KOPT-K1 (cell line): ENCODE measurements around the gene DLD.

Source experiments
- H3K27ac ChIP-seq: fragments of 200-600 bp; sonication (generic); 2 replicates; pipeline ENCODE4 v1.5.1; 2016; ENCODE audit warnings: antibody characterized with exemption, mild to moderate bottlenecking, low read depth, low read length; ENCODE audit not compliant: poor library complexity, severe bottlenecking
- H3K36me3 ChIP-seq: fragments of 200-600 bp; sonication (generic); 2 replicates; pipeline ENCODE4 v1.5.1; 2017; ENCODE audit warnings: antibody characterized with exemption, mild to moderate bottlenecking, low read length, moderate library complexity; ENCODE audit not compliant: insufficient read depth
- H3K9me3 ChIP-seq: fragments of 200-600 bp; sonication (generic); 2 replicates; pipeline ENCODE4 v1.5.1; 2017; ENCODE audit warnings: antibody characterized with exemption, low read length, mild to moderate bottlenecking; ENCODE audit not compliant: insufficient read depth, poor library complexity, severe bottlenecking

Gene DLD

DNA sequence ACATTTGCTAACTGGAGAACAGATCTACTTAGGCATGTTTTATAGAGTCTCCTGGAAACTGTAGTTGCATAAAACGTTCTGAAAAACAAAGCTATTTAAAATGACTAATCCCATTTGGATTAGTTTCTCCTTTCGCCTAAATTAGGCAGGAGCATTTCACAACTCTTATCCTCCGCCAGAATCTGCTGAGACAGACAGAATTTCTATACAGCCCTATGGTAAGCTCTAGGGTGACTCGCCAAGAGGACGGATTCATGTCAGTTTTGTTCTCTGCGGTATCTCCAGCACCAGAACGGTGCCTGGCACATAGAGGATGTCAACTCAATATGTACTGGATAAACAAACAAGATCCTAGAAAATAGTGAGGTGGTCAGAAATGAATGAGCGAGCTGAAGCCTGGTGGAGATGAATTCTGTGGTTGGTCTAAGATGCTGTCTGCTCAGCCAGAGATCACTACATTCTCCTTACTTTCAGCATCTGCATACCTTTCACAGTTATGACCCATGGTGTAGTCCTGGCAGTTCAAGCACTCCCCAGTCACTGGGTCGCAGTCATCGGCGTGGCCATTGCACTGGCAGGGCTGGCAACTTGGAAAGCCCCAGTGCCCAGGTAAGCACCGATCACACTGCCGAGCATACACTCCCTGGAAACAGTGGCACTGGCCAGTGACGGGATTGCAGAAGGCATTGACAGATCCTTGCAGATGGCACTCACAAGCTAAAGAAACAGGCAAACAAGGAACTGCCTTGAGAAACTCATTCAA is 68.0 kb downstream of the DLD start:
- H3K36me3 ChIP-seq: no peaks in the 10 kb centered on the region
- H3K9me3 ChIP-seq: no peaks in the 10 kb centered on the region
- H3K27ac ChIP-seq: no peak overlapping the region

DNA sequence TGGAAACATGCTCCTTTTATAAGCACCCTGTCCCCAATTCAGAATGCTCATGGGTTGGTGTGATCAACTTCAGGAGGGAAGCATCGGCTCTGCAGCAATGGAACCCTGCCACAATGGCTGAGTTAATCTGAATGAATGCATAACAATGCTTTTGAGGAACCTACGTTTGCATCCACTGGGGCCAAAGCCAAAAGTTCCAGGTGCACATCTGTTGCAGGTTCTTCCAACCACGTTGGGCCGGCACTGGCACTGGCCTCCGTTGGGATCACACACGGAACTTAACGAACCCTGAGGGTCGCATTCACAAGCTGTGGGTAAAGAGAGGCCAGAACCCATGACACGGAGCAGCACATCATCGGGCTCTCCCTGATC is 68.5 kb downstream of the DLD start:
- no peaks in the 10 kb centered on the region for H3K9me3 ChIP-seq
- no peak overlapping the region for H3K27ac ChIP-seq
- H3K36me3 ChIP-seq: no peaks in the 10 kb centered on the region

- Histone ChIP-seq H3K9me3 (no peaks in the 10 kb centered on the region), H3K36me3 (no peaks in the 10 kb centered on the region)
These were observed 69.3 kb downstream of the DLD start for GRCh38 chr7:107960272-107960671.

DNA sequence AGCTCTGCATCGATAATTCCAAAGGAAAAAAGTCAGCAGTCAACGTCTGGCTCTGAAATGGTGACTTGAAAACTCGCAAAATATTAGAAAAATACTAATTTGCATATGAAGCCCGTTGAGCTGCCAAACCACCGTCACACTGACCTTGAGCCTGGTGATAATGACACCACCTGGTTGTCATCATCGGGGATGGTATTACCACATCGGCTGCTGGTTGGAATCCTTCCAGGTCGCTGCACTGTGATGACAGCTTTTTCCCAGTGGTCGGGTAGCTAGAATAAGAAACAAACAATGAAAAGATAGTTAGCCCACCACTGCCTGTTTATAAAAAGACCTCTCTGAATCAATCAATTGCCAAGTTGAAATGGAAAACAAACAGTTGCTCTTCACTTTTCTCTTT is 70.4 kb downstream of the DLD start:
- H3K9me3 ChIP-seq: no peaks in the 10 kb centered on the region
- H3K36me3 ChIP-seq: no peaks in the 10 kb centered on the region
- no peak overlapping the region for H3K27ac ChIP-seq

More at GRCh38 chr7:107960272-107960671, 69.3 kb downstream of the DLD start:
- no peak overlapping the region for H3K27ac ChIP-seq

DNA sequence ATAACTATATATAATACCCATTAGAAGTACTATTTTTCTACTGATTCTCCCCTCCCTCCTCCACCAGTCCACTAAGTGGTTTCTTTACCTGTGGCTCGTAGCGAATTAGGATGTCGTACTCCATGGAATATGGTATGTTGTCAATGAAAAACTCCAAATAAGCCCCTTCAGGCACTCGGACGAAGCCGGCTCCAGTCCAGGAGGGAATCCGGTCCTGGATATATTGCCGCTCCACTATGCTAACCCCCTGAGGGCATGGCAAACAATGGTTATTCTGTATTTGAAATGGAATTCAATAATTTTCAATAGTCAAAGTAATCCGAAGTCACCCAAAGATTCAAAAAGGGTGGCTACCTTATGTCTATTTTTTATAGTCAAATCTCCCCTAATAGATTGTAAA is 71.8 kb downstream of the DLD start:
- Histone ChIP-seq H3K36me3 (no peaks in the 10 kb centered on the region), H3K27ac (no peak overlapping the region), H3K9me3 (no peaks in the 10 kb centered on the region)

DNA sequence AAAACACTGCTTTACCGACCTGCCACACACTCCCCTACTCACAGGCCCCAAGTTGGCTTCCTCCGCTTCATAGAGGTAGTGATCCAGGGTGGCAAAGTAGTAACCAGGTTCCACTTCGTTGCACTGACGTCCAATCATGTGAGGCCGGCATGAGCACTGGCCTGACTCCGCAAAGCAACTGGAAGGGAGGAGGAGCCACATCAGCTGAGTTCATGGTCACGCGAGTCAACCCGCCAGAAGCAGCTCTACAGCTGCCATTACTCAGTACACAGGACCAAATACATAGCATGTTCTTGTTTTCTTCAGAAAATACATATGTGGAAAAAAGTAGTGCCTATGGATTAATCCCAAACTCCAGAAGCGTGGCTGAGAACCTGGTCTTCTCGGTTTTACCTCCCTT is 73.5 kb downstream of the DLD start:
- Histone ChIP-seq H3K27ac (no peak overlapping the region), H3K9me3 (no peaks in the 10 kb centered on the region), H3K36me3 (no peaks in the 10 kb centered on the region)

- Histone ChIP-seq H3K27ac (no peak overlapping the region), H3K9me3 (no peaks in the 10 kb centered on the region), H3K36me3 (no peaks in the 10 kb centered on the region)
These were observed 75.7 kb downstream of the DLD start for GRCh38 chr7:107966711-107967110.

DNA sequence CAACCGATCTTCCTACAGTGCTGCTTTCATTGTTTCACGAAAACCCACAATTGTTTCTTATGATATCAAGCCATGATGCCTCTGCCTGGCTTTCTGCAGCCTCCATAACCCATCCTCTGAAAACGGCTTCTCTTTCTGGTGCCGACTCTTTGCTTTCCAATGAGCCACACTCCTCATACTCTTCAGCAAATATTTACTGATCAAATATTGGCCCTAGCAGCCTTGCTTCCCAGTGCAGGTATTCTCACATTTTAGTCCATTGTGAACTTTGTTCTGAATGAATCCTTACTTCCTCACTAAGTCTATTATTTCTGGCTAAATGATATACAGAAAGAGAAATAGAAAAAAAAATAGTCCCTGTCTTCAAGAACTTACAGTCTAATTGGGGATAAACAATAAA is 76.4 kb downstream of the DLD start:
- Histone ChIP-seq H3K27ac (no peak overlapping the region), H3K9me3 (no peaks in the 10 kb centered on the region), H3K36me3 (no peaks in the 10 kb centered on the region)

GRCh38 chr7:107968449-107968848 is 77.5 kb downstream of the DLD start:
- H3K36me3 ChIP-seq: no peaks in the 10 kb centered on the region
- H3K27ac ChIP-seq: no peak overlapping the region
- no peaks in the 10 kb centered on the region for H3K9me3 ChIP-seq

DNA sequence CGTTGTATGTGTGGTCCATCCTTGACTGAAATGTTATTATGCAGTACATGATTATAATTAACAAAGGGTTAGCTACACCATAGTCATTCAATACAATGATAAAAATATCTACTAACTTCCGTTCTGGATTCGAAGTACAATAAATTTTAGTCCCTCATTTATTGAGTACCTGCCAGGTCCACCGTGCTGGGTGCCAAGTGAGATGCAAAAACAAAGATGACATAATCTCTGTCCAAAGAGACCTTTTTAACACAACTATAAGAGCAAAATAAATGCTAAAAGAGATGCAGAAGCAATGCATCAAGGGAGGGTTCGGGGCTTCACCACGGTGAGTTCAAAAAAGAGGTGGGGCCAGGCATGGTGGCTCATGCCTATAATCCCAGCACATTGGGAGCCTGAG is 78.9 kb downstream of the DLD start:
- H3K27ac ChIP-seq: no peak overlapping the region
- no peaks in the 10 kb centered on the region for H3K36me3 ChIP-seq
- no peaks in the 10 kb centered on the region for H3K9me3 ChIP-seq
